ENCODE data around the gene FDX2. TPM values are rescaled to one million over a fixed set of nuclear protein-coding genes. Genes with fewer than 3 reads are reported as not detected.

The FDX2 gene
- total RNA-seq, 3 donors from 2014 or later (not counting 1 experiment from before 2014, with no cell fraction given) = 1.7 to 4.1 (median 4.0) TPM

DNA sequence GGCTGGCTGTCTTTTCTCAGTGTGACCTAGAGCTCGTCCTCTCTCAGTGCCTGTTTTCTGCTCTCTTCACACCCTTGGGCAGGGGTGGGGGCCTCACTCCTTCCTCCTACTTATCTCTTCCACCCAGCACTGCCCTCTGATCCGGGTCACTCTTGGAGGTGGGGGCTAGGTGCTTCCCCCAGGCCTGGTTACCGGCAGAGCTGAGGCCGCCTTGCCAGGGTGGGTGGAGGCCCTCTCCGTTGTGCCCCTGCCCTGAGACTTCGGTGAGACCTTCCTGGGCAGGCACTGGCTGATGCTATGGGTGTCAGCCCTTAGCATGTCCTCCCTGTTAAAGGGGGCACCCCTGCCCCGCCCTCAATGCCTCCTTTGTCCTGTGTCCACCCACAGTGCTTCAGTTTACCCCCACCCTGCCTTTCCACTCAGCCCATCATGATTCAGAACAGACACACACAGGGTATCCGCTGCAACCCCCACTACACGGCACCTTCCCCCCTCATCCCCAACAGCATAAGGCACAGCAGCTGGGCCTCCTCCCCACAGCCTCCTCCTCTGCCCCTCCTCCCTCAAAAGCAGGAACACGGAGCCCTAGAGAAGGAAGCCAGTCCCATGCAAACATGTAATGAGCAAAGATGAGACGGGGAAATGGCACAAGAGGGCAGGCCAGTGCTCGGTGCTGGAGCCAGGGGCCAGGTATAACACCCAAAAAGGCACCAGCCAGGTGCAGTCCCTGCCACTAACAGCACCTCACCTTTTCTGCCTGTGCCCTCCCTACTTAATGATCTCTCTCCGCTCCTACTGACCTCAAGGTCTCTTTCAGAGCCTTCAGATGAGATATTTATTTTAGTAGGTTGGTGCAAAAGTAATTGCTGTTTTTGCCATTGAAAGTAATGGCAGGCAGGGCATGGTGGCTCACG, 16.0 kb downstream of the FDX2 start:
- peaks cover 17% of the 10 kb centered on the region for H3K4me1 ChIP-seq (ENCODE audit: control insufficient read depth, insufficient read depth, low read length)
- no peak overlapping the region for H3K4me3 Mint-ChIP-seq

DNA sequence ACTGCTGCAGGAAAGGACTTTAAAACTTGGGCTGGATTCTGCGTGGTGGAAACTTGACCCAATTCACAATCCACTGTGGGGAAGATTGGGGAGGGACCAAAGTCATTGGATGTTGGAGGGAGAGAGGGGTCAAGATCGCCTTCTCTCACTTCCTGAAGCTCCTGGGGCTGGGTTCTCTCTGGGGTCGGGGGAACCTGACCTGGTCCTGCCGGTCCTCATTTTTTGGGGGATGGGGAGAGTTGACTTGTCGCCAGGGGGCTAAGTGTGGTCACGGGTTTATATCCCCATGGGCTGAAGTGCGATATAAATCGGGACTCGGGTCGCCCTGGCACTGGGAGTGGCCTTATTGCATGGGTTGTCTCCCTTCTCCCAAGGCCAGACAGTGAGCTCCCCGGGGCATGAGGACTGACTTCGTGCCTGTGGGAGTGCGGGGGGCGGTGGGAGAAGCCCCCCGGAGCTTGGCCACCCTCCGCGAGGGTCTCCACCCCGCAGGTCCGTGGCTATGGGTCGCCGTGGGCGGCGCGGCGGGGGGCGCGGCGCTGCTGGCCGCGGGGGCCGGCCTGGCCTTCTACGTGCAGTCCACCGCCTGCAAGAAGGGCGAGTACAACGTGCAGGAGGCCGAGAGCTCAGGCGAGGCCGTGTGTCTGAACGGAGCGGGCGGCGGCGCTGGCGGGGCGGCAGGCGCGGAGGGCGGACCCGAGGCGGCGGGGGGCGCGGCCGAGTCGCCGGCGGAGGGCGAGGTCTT, 19.8 kb downstream of the FDX2 start:
- H3K27ac ChIP-seq (ENCODE audit: low read length) = no peak overlapping the region
- TF ChIP-seq, protein P1, sequence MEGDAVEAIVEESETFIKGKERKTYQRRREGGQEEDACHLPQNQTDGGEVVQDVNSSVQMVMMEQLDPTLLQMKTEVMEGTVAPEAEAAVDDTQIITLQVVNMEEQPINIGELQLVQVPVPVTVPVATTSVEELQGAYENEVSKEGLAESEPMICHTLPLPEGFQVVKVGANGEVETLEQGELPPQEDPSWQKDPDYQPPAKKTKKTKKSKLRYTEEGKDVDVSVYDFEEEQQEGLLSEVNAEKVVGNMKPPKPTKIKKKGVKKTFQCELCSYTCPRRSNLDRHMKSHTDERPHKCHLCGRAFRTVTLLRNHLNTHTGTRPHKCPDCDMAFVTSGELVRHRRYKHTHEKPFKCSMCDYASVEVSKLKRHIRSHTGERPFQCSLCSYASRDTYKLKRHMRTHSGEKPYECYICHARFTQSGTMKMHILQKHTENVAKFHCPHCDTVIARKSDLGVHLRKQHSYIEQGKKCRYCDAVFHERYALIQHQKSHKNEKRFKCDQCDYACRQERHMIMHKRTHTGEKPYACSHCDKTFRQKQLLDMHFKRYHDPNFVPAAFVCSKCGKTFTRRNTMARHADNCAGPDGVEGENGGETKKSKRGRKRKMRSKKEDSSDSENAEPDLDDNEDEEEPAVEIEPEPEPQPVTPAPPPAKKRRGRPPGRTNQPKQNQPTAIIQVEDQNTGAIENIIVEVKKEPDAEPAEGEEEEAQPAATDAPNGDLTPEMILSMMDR (IDR thresholded peaks at IDR 0.05) = no peak
- Mint-ChIP-seq H3K27me3 (ENCODE audit: low read depth in 2 of 2) (peaks cover 7 to 15% of the 10 kb centered on the region in 2 donors), H3K4me1 (peaks cover 31 to 41% of the 10 kb centered on the region in 2 donors), H3K27ac (peak overlapping the region; percentile 61 to 86), H3K36me3 (no peaks in the 10 kb centered on the region), H3K4me3 (peak overlapping the region; percentile 89), H3K9me3 (no peaks in the 10 kb centered on the region)
- H3K27me3 ChIP-seq (ENCODE audit: control insufficient read depth, insufficient read depth, low read length) = peaks cover 30% of the 10 kb centered on the region
- ATAC-seq (no peak), DNase-seq (no peak)
- 21% methylated on average over 58 of the region's 58 CpGs for WGBS (ENCODE audit: insufficient coverage)
- intact Hi-C loops (cut with micrococcal nuclease) = no loop called here
- no peaks in the 10 kb centered on the region for H3K36me3 ChIP-seq (ENCODE audit: control insufficient read depth, insufficient read depth, low read length)
- H3K4me3 ChIP-seq (ENCODE audit: low read length) = peak overlapping the region; percentile 34
- H3K9me3 ChIP-seq (ENCODE audit: control insufficient read depth, insufficient read depth, low read length) = no peaks in the 10 kb centered on the region
- peaks cover 53% of the 10 kb centered on the region for H3K4me1 ChIP-seq (ENCODE audit: control insufficient read depth, insufficient read depth, low read length)

More for the DNA sequence above, 16.0 kb downstream of the FDX2 start:
- no peaks in the 10 kb centered on the region for H3K9me3 Mint-ChIP-seq
- intact Hi-C loops (cut with micrococcal nuclease) = no loop called here
- WGBS (ENCODE audit: insufficient coverage) = 32% methylated on average over 13 of the region's 14 CpGs
- no peaks in the 10 kb centered on the region for H3K36me3 ChIP-seq (ENCODE audit: control insufficient read depth, insufficient read depth, low read length)
- H3K27ac Mint-ChIP-seq = no peak overlapping the region
- H3K27ac ChIP-seq (ENCODE audit: low read length) = no peak overlapping the region
- H3K9me3 ChIP-seq (ENCODE audit: control insufficient read depth, insufficient read depth, low read length) = no peaks in the 10 kb centered on the region
- H3K36me3 Mint-ChIP-seq = no peaks in the 10 kb centered on the region
- TF ChIP-seq, protein P1 (IDR thresholded peaks at IDR 0.05) = no peak
- DNase-seq = peak in 1 of 2 donors; percentile 3
- ATAC-seq = no peak
- H3K4me1 Mint-ChIP-seq = peaks cover 7 to 16% of the 10 kb centered on the region in 2 donors
- H3K4me3 ChIP-seq (ENCODE audit: low read length) = no peak overlapping the region
- H3K27me3 Mint-ChIP-seq (ENCODE audit: low read depth in 2 of 2) = no peaks in the 10 kb centered on the region
- peaks cover 1% of the 10 kb centered on the region for H3K27me3 ChIP-seq (ENCODE audit: control insufficient read depth, insufficient read depth, low read length)

DNA sequence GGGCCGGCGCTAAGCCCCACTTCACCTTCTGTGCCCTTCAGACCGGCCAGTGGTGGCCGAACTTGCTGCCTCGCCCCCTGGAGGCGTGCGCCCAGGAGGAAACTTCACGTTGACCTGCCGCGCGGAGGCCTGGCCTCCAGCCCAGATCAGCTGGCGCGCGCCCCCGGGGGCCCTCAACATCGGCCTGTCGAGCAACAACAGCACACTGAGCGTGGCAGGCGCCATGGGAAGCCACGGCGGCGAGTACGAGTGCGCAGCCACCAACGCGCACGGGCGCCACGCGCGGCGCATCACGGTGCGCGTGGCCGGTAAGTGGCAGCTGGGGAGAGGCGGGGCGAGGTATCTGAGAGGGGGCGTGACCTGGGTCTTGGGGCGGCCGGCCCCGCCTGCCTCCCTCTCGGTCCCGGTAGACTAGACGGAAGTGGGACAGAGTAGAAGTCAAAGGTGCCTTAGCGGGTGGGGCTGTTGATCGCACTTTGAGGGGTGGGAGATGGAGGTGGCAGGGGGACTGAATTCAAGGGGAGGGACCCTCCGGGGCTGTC, 20.4 kb downstream of the FDX2 start:
- H3K4me3 ChIP-seq (ENCODE audit: low read length) = peak overlapping the region; percentile 34
- peaks cover 7 to 19% of the 10 kb centered on the region in 2 donors for H3K27me3 Mint-ChIP-seq (ENCODE audit: low read depth in 2 of 2)
- peak; percentile 73 to 88 (median 73) for ATAC-seq

More for the DNA sequence above, 20.4 kb downstream of the FDX2 start:
- peak; percentile 70 to 87 for DNase-seq
- under 1% methylated on average over 48 of the region's 48 CpGs for WGBS (ENCODE audit: insufficient coverage)
- intact Hi-C loops (cut with micrococcal nuclease) = no loop called here
- Mint-ChIP-seq H3K36me3 (no peaks in the 10 kb centered on the region), H3K9me3 (no peaks in the 10 kb centered on the region), H3K27ac (peak overlapping the region; percentile 61 to 86), H3K4me1 (peaks cover 37 to 47% of the 10 kb centered on the region in 2 donors), H3K4me3 (peak overlapping the region; percentile 89)
- Histone ChIP-seq H3K27ac (ENCODE audit: low read length) (no peak overlapping the region), H3K27me3 (ENCODE audit: control insufficient read depth, insufficient read depth, low read length) (peaks cover 37% of the 10 kb centered on the region), H3K4me1 (ENCODE audit: control insufficient read depth, insufficient read depth, low read length) (peaks cover 59% of the 10 kb centered on the region), H3K9me3 (ENCODE audit: control insufficient read depth, insufficient read depth, low read length) (no peaks in the 10 kb centered on the region), H3K36me3 (ENCODE audit: control insufficient read depth, insufficient read depth, low read length) (no peaks in the 10 kb centered on the region)
- TF ChIP-seq, protein P1 (IDR thresholded peaks at IDR 0.05) = no peak

Measured in natural killer cell (primary cell).